IMR-90 (cell line): Measurements from ENCODE around the gene TMOD2. TPM values are rescaled to one million over a fixed set of nuclear protein-coding genes. Genes with fewer than 3 reads are reported as not detected.
A peak's percentile ranks its signal among the peaks of the same experiment; 100 is the strongest.

Source experiments
- ATAC-seq: fragments of 200-7000 bp; cut with Tn5 transposase; 2 replicates; pipeline ENCODE4 v1.9.1; 2020; ENCODE audit warnings: low read depth, mild to moderate bottlenecking, moderate library complexity
- BruUV-seq: library from RNA; stranded (reverse); fragments of 400-500 nt; replicated peaks from 2 replicates; lab custom pipeline; 2021; lab: Mats Ljungman, UMichigan
- CTCF ChIA-PET: fragments of 300-600 bp; formaldehyde crosslinking; extraction: SDS; loops from one replicate; lab custom pipeline; 2021; ENCODE audit warnings: antibody characterized with exemption; lab: Yijun Ruan, JAX
- POLR2A ChIA-PET: fragments of 300-600 bp; sonication (Branson Sonifier 250); formaldehyde crosslinking; loops from one replicate; lab custom pipeline; 2022; ENCODE audit warnings: antibody characterized with exemption; ENCODE audit not compliant: unreplicated experiment; lab: Charles Lee
- DNase-seq: peaks from one replicate; pipeline ENCODE4 v3.0.0; 2013
- H2AFZ ChIP-seq: replicated peaks from 2 replicates; pipeline ENCODE3; 2013; ENCODE audit warnings: low read length, mild to moderate bottlenecking; ENCODE audit not compliant: poor library complexity
- H2AK5ac ChIP-seq: 2 replicates; pipeline ENCODE4 v1.6.1; 2013; ENCODE audit warnings: low read depth, low read length, inconsistent platforms
- H2AK9ac ChIP-seq: replicated peaks from 2 replicates; pipeline ENCODE3; 2013; ENCODE audit warnings: mild to moderate bottlenecking, low read depth, low read length, moderate library complexity; ENCODE audit not compliant: poor library complexity
- H2BK120ac ChIP-seq: 2 replicates; pipeline ENCODE4 v1.6.1; 2013; ENCODE audit warnings: low read depth, low read length, inconsistent platforms
- H2BK15ac ChIP-seq: 3 replicates; pipeline ENCODE4 v1.6.1; 2013; ENCODE audit warnings: low read depth, low read length, inconsistent platforms
- H2BK20ac ChIP-seq: 2 replicates; pipeline ENCODE4 v1.6.1; 2013; ENCODE audit warnings: low read depth, mild to moderate bottlenecking, inconsistent platforms, low read length, moderate library complexity
- H2BK5ac ChIP-seq: 2 replicates; pipeline ENCODE4 v1.6.1; 2013; ENCODE audit warnings: mild to moderate bottlenecking, low read depth, low read length, inconsistent platforms; ENCODE audit not compliant: poor library complexity, severe bottlenecking
- H3K14ac ChIP-seq: replicated peaks from 2 replicates; pipeline ENCODE4 v1.6.1; 2013; ENCODE audit warnings: low read depth, low read length, inconsistent platforms
- H3K18ac ChIP-seq: 2 replicates; pipeline ENCODE4 v1.6.1; 2013; ENCODE audit warnings: low read depth, low read length, control low read depth
- H3K23ac ChIP-seq: 2 replicates; pipeline ENCODE4 v1.6.1; 2013; ENCODE audit warnings: low read depth, low read length, inconsistent platforms
- H3K27ac ChIP-seq: 2 replicates; pipeline ENCODE4 v1.5.1; 2013; ENCODE audit warnings: mild to moderate bottlenecking, control low read depth, low read length; ENCODE audit not compliant: insufficient read depth
- H3K27me3 ChIP-seq: 2 replicates; pipeline ENCODE4 v1.6.1; 2013; ENCODE audit warnings: low read length; ENCODE audit not compliant: control insufficient read depth, insufficient read depth
- H3K36me3 ChIP-seq: 2 replicates; pipeline ENCODE4 v1.6.1; 2013; ENCODE audit warnings: low read length, mixed read lengths; ENCODE audit not compliant: control insufficient read depth, insufficient read depth
- H3K4ac ChIP-seq: 2 replicates; pipeline ENCODE4 v1.6.1; 2013; ENCODE audit warnings: low read depth, low read length, inconsistent platforms
- H3K4me1 ChIP-seq: 2 replicates; pipeline ENCODE4 v1.6.1; 2013; ENCODE audit warnings: low read length, mixed read lengths; ENCODE audit not compliant: control insufficient read depth, insufficient read depth
- H3K4me2 ChIP-seq: 2 replicates; pipeline ENCODE4 v1.6.1; 2013; ENCODE audit warnings: low read depth, mild to moderate bottlenecking, control low read depth, low read length, moderate library complexity
- H3K4me3 ChIP-seq: 2 replicates; pipeline ENCODE4 v1.5.1; 2013; ENCODE audit warnings: low read depth, mild to moderate bottlenecking, control low read depth, low read length, moderate library complexity; ENCODE audit not compliant: insufficient read depth
- H3K56ac ChIP-seq: 2 replicates; pipeline ENCODE4 v1.6.1; 2013; ENCODE audit warnings: low read length, inconsistent platforms; ENCODE audit not compliant: insufficient read depth; ENCODE audit errors: extremely low read depth
- H3K79me1 ChIP-seq, 2 experiments: 2 replicates each; pipeline ENCODE4 v1.6.1; 2013; ENCODE audit warnings: low read length in 2 of 2, inconsistent platforms in 1 of 2, low read depth in 1 of 2
- H3K9ac ChIP-seq: 2 replicates; pipeline ENCODE4 v1.6.1; 2013; ENCODE audit warnings: low read depth, low read length, control low read depth
- H3K9me1 ChIP-seq: 2 replicates; pipeline ENCODE4 v1.6.1; 2013; ENCODE audit warnings: low read length, inconsistent platforms; ENCODE audit not compliant: insufficient read depth
- H3K9me3 ChIP-seq: 2 replicates; pipeline ENCODE4 v1.6.1; 2013; ENCODE audit warnings: low read length; ENCODE audit not compliant: control insufficient read depth, insufficient read depth
- H4K20me1 ChIP-seq: 2 replicates; pipeline ENCODE4 v1.6.1; 2013; ENCODE audit warnings: low read length, inconsistent platforms; ENCODE audit not compliant: insufficient read depth
- H4K5ac ChIP-seq: 2 replicates; pipeline ENCODE4 v1.6.1; 2013; ENCODE audit warnings: mild to moderate bottlenecking, low read depth, low read length, control low read depth
- H4K8ac ChIP-seq, 2 experiments: 2 replicates each; pipeline ENCODE4 v1.6.1; 2013; ENCODE audit warnings: low read depth in 2 of 2, low read length in 2 of 2, control low read depth in 1 of 2, inconsistent platforms in 1 of 2
- H4K91ac ChIP-seq: 2 replicates; pipeline ENCODE4 v1.6.1; 2013; ENCODE audit warnings: low read depth, low read length, inconsistent platforms; ENCODE audit not compliant: insufficient read depth
- CHD1 ChIP-seq: IDR thresholded peaks from 2 replicates; pipeline ENCODE4 v1.6.1; 2012; ENCODE audit warnings: low read depth, low read length, improper control_type of control experiment
- CTCF ChIP-seq: conservative IDR thresholded peaks from 2 replicates; pipeline ENCODE4 v1.5.1; 2012; ENCODE audit warnings: mild to moderate bottlenecking, low read depth, low read length, improper control_type of control experiment
- FOS ChIP-seq: fragments of 150-350 bp; IDR thresholded peaks from 2 replicates; pipeline ENCODE4 v1.6.1; 2016; ENCODE audit warnings: low read depth, low read length
- MAFK ChIP-seq: IDR thresholded peaks from 2 replicates; pipeline ENCODE4 v1.6.1; 2012; ENCODE audit warnings: low read depth, low read length, improper control_type of control experiment
- MXI1 ChIP-seq: IDR thresholded peaks from 2 replicates; pipeline ENCODE4 v1.6.1; 2012; ENCODE audit warnings: low read depth, mild to moderate bottlenecking, low read length, moderate library complexity, borderline replicate concordance
- NFE2L2 ChIP-seq: fragments of 150-350 bp; IDR thresholded peaks from 2 replicates; pipeline ENCODE4 v1.6.1; 2016; ENCODE audit warnings: low read depth, mild to moderate bottlenecking, low read length
- RAD21 ChIP-seq: IDR thresholded peaks from 2 replicates; pipeline ENCODE4 v1.6.1; 2012; ENCODE audit warnings: low read length, improper control_type of control experiment
- WGBS, 2 experiments: methylation state at CpG; one replicate each; pipeline versions ENCODE4 v1.1.5 to v1.1.7; 2013; ENCODE audit warnings: missing lambda C conversion rate in 2 of 2; ENCODE audit not compliant: insufficient read length in 1 of 2; ENCODE audit errors: extremely low coverage in 2 of 2; 5-methylcytosine and 5-hydroxymethylcytosine counted together
- dilution Hi-C: fragments of 300-500 bp; cut with HindIII; formaldehyde crosslinking; loops from one replicate; pipeline ENCODE4 v1.14.3; 2018; ENCODE audit warnings: low sequenced_read_pairs; ENCODE audit not compliant: unreplicated experiment
- in situ Hi-C: fragments of 300-500 bp; cut with MboI; formaldehyde crosslinking; loops from 3 replicates; pipeline ENCODE4 v1.14.3; 2019; ENCODE audit warnings: low sequenced_read_pairs, inconsistent platforms, mixed read lengths
- intact Hi-C: fragments of 100-400 bp; cut with micrococcal nuclease; formaldehyde crosslinking; loops from 2 replicates; pipeline ENCODE4 v1.10.0; 2022
- polyA plus RNA-seq, 3 experiments: library from polyadenylated mRNA; depleted of rRNA; stranded (reverse); fragments of >200 nt; gene quantifications; 2 replicates each; pipeline ENCODE4 v1.2.3, GENCODE V29; 2012; ENCODE audit warnings: low replicate concordance in 1 of 3
- total RNA-seq: library from RNA; depleted of rRNA; stranded (reverse); fragments of >200 nt; gene quantifications from 2 replicates; pipeline ENCODE4 v1.2.3, GENCODE V29; 2012

The TMOD2 gene
- total and polyA plus RNA-seq, 2 of the 4 experiments (the other 2 are of a cell fraction), result 2.8 to 5.4 TPM

DNA sequence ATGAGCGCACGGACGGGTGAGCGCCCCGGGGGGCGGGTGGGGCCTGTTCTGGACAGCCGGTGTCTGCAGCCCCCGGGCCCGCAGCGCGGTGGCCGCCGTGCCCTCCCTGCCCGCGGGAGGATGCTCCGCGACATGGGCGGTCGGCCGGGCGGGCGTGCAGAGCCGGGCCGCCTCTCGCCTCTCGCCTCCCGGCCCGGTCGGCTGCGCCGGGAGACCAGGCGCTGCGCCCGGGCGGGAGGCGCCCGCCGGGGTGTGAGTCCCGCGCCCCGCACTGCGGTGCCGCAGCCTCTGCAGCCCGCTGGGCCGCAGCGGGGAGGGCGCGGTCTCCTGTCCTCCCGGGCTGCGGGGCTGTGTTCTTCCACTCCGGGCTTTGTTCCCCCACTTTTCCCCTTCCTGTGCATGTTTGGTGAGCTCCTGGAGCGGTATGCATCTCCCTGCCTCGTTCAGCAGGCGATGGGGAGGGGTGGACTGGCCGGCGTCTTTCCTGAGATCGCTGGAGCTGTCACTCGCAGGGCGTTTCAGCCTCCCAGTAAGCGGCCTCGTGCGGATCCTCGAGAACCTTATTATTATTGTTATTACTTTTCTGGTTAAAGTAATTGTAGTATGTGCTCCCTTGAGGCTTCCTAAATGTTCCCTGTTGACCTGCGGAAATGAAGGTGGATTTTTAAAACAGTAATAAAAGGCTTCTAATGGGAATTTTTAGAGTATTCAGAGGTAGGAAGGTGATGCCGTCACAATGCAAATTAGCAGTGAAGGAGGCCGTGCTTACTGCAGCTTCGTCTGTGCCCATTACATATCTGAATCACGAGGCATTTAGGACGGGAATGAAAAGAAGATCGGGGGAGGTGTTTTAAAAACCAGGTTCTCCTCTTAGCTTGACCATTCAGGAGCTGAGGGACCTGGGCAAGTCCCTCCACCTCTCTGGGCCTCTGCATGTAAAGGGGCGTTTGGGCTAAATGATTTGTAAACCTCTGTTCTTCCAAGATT lies 593 bp downstream of the TMOD2 start:
- Histone ChIP-seq H3K4me1 (0 out of 2 replicates have a peak, but pooled peaks cover 4% of the 10 kb centered on the region), H3K36me3 (no peaks in the 10 kb centered on the region), H3K9me1 (no peaks in the 10 kb centered on the region), H3K4me3 (peak overlapping the region; percentile 67), H3K4ac (no peak overlapping the region), H2AK5ac (no peak overlapping the region), H3K18ac (no peak overlapping the region), H2BK5ac (no peak overlapping the region), H3K27ac (no peak overlapping the region; the same call in 1 of the 2 replicates), H2BK20ac (no peak overlapping the region), H4K91ac (no peak overlapping the region), H2AK9ac (peak overlapping the region; percentile 76), H3K4me2 (peak overlapping the region; percentile 63), H2BK15ac (no peak overlapping the region), H3K14ac (peak overlapping the region; percentile 68; the same call in 1 of the 2 replicates), H3K9ac (peak overlapping the region; percentile 44), H3K23ac (peak overlapping the region; percentile 43; the same call in 1 of the 2 replicates), H2AFZ (peak overlapping the region; percentile 95), H3K79me1 (peaks cover 3 to 11% of the 10 kb centered on the region in 2 experiments; a peak in 1 of 4 replicates), H4K20me1 (no peaks in the 10 kb centered on the region; the same call in none of the 2 replicates), H3K56ac (no peak overlapping the region), H4K8ac (no peak overlapping the region), H2BK120ac (no peak overlapping the region; the same call in 1 of the 2 replicates), H3K27me3 (peaks cover 28% of the 10 kb centered on the region), H4K5ac (no peak overlapping the region), H3K9me3 (no peaks in the 10 kb centered on the region)
- peak; percentile 76 for ATAC-seq
- in situ Hi-C loops, result no loop called here
- TF ChIP-seq RAD21, result no peak
- no peak for TF ChIP-seq CHD1
- no peak for TF ChIP-seq FOS
- TF ChIP-seq MAFK, result no peak
- TF ChIP-seq NFE2L2, result no peak
- TF ChIP-seq CTCF, result no peak
- TF ChIP-seq MXI1, result no peak; the same call in 1 of the 2 replicates
- 4% methylated on average over 28 of the region's 71 CpGs; no CpG with 5 or more reads in 1 of the 2 experiments for WGBS, 2 experiments
- intact Hi-C loops, result no loop called here
- dilution Hi-C loops, result no loop called here
- ChIA-PET POLR2A (no interaction called here), CTCF (interaction anchor here (1.0 to 2.0 kb wide), 2 partner anchors 11 to 24 kb away, joined by 4 read pairs; no protein-coding TSS in a partner anchor)
- peak; percentile 34 for DNase-seq
- BruUV-seq, result no TSS peak
